ENCODE data around the gene HGFAC.
"Not testable (repeated sequence)": the region's sequence is repeated elsewhere in the genome, so short reads cannot be mapped to it uniquely, and the experiment has no call there.

HGFAC gene

DNA sequence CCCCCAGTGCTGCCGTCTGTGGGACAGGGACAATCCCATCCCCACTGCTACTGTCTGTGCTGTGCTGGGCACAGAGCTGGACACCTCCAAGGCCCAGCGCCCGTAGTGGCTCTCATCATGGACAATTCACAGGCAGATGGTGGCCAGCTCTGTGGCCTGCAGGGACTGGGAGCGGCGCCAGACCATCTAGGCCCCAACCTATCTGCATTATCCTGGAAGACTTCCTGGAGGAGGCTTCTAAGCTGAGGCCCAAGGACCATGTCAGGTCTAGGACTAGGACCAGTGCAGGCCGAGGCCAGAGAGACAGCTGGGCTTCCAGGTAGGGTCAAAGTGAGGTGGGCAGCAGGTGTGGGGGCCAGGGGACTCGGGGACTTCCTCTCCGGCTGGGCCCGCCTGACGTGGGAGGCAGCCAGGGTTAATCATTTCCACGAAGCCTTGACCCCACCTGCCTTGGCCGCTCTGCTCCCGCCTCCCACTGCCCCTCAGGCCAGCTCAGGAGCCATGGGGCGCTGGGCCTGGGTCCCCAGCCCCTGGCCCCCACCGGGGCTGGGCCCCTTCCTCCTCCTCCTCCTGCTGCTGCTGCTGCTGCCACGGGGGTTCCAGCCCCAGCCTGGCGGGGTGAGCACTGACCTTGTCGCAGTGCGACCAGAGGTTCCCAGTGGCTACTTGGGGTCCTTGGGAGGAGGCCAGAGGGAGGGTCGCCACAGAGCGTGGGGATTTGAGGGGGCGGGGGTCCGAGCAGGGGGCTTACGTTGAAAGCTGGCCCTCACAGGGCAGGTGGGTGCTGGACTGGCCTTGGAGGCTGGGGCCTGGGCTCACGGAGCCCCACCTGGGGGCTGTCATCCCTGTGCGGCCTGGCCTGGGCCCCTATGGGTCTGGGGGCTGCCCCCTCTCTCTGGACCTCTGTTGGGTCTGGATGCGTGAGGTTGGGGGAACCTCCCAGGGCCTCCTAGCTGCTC, at the start of gene HGFAC:
HGFAC (plus strand) TSS at position 468 of the 959 bp plus-strand sequence; CDS start at position 502, 34 bp downstream.
- no peak for DNase-seq

DNA sequence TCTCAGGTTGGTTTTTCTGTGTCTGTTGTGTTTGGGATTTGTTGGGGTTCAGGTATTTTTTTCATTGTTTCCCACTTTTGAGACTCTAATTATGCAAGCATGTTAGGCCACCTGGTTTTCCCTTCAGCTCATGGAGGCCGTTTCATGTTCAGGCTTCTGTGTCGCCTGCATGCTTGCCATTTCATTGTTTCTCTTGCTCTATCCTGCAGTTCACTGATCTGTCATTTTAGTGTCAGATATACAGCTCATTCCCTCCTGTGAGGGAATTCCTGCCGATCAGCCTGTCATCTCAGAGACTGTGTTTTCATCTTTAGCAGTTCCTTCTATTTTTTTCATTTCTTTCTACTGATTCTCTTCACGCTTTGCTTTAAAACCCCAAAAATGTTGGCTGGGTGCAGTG, 49.4 kb upstream of the HGFAC start:
- DNase-seq, result no peak

DNA sequence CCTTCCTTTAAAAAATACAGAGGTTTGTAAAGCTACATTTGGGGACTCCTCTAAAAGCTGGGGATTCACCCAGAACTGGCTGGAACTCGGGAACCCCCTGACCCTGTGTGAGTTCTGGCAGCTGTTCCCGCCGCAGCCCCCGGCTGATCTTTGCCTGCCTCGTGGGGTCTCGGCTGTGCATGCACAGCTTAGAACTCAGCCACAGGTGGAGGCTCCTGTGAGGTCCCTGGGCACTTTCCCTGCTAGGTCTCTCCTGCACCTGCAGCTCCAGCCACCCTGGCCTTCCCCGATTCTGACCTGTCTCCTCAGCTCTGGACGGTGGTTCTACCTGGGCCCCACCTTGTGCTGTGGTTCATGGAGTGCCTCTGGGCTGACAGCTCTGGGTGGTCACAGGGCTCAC, 48.6 kb upstream of the HGFAC start:
- DNase-seq, result no peak

GRCh38 chr4:3396600-3396999, 45.2 kb upstream of the HGFAC start:
- DNase-seq, result no peak

GRCh38 chr4:3397128-3397527, 44.6 kb upstream of the HGFAC start:
- no peak for DNase-seq

GRCh38 chr4:3399277-3400194, 42.2 kb upstream of the HGFAC start:
- no peak for DNase-seq

DNA sequence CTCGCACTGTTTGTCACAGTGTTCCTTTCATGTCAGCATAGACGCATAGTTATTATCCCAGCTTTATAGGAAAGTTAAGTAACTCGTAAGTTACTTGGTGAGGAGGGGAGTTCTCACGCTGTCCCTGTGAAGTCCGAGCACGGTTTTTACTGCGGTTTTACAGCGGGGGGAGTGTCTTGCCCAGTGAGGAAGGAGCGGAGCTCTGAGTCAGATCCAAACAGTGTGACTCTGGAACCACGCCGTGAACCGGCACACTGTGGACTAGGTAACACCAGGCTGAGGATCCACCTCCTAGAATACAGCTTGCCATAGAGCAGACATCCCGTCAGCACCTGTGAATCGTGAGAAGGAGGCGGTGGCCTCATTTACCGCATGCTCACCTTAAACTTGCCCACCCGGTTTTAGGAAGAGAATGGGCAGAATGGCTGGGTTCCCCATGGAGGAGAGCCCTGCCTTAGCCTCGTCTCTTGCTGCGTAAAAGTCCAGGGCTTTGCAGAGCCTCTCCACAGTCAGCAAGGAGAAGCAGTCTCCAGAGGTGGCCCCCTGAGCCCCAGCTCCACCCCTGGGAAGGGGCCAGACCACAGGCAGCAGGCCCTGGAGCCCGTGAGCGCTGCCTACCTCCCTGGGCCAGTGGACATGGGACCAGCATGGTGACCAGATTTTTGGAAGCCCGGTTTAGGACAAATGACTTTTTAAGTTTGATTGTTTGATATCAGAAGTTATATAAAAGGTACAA, 40.2 kb upstream of the HGFAC start:
- DNase-seq, result no peak

DNA sequence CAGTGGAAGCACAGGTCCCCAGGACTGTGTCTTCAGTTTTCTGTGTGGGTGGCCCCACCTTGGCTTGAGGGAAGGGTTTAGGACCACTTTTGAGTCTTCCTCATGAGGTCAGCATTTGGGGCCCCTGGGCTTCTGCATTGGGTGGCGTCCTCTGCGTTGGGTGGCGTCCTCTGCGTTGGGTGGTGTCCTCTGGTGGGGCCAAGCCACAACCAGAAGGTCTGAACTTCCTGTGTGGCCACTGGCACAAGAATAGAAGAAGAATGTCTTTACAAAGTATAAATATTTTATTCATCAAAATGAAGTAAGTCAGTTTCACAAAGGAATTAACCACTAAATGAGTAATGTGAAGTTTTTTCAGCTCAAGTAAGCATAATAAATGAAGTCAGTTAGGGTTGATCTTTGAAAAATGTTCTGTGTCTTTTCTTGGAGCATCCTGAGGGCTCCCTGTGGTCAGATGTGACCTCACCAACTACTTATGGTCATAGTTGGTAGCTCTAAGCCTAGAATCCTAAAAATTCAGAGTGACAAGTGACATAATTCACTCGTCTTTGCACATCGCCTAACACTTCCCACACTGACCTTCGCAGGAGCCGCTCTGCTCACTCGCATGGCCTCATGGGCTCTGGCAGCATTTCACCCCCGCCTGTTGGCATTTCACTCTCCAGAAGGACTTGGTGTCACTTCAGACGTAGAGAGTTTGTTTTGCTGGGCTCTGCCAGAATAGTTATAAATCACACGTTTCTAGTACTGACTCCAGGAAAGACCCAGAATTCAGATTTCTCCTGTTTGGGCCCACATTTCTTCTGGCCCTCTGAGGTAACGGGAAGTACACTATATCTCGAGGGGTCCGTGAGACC, 39.0 kb upstream of the HGFAC start:
- DNase-seq, result peak in 1 of 2 donors; percentile 33

DNA sequence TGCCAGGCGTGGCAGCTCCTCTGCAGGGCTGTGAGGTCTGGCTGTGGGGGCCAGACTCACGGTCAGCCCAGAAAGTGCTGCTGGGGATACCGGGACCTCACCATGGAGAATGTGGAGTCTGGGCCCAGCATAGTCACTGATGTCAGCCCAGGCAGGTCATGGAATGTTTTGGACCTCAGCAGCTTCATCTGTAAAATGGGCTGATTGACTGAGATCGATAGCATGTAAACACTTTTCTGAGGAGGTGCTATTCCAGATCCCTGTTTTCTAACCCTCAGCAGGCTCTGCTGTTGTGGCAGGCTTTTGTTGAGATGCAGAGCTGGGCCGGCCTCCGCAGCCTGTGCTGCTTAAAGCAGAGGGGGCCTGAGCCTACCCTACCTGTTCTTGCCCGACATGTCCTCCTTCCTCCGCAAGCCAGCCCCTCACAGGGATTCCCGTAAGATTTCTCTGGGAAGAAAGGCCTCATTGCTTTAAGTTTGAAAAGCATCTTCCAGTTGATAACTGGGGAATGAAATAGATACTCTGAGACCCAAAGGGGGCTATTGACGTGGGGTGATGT, 38.3 kb upstream of the HGFAC start:
- DNase-seq, result no peak

- no peak for DNase-seq
Observed at GRCh38 chr4:3404546-3404945, 37.2 kb upstream of the HGFAC start.

DNA sequence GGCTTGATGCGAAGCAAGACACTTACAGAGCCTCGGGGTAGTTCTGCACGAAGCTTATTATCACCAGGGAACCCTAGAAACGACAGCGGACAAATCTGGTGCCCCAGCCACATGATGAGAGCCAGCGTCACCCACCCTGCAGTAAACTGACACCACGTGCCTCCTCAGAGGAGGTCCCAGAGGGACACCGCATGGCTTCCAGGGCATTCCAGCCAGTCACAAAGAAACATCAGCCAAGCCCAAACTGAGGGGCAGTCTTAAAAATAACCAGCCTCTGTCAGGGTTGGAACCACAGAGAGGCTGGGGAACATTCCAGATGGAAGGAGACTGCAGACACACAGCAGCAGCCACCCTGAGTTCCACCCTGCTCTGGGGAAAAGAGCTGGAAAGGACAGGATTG, 36.6 kb upstream of the HGFAC start:
- no peak for DNase-seq

GRCh38 chr4:3406021-3406420, 35.7 kb upstream of the HGFAC start:
- no peak for DNase-seq

GRCh38 chr4:3406431-3406830, 35.3 kb upstream of the HGFAC start:
- DNase-seq, result no peak

- DNase-seq, result no peak
Observed at GRCh38 chr4:3407171-3407771, 34.5 kb upstream of the HGFAC start.

DNA sequence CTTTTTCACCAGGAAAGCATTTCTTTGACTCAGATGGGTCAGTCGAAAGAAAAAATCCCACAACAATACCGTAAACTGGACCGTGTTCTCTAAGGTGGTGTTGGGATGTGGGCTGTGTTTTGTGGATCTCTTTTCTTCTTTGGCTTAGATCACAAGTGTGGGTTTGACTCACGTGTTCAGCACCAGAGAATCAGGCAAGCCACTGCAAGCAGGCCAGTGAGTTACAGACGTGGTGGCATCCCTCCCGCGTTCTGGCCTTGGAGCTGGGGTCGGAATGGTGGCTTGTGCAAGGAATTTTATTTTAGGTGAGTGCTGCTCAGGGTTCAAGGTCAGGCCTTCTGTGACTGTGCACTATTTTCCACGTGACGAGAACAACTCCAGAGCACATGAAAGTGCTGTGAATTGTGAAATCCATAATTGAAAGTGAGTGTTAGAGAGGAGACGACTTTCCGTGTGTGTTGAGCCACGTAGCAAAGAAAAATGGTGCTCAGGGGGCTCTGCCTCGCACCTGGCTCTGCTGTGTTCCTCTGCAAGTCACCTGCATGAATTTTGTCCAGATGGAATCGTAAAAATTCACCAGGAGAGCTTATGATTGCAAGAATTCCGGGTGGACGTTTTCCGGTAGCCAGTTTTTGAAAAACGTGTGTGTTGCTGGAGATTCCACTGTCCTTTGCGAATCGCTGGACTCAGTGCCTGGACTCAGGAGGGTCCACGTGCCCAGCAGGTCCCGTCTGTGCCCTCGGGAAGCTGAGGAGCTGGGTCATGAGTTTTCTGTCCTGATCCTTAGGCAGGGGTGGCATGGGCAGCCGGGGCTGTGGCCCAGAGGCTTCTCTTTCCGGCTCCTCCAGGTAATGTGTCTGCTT, 33.6 kb upstream of the HGFAC start:
- no peak for DNase-seq

DNA sequence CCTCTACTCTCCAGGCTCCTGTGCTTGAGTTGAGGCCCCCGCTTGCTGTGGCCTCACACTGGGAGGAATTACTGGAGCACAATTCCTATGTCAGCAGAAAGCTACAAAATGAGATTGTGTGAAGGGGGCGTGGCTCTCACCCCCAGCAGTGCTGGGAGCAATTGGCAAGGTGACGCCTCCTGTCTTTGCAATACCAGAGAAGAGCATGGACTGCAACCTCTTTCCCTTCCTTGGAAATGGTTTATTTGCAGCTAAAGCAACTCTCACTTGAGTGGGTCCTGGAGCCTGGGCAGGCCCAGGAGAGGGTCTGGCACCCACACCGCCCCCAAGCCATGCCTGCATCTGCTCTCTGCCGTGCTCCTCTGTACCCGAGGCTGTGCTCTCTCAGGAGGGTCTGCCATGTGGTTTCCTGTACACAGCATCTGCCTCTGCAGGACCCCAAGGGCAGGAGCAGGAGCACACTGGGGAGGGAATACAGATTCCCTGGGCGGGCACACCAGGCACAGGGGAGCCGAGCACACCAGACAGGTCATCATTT, 32.9 kb upstream of the HGFAC start:
- DNase-seq, result no peak

DNA sequence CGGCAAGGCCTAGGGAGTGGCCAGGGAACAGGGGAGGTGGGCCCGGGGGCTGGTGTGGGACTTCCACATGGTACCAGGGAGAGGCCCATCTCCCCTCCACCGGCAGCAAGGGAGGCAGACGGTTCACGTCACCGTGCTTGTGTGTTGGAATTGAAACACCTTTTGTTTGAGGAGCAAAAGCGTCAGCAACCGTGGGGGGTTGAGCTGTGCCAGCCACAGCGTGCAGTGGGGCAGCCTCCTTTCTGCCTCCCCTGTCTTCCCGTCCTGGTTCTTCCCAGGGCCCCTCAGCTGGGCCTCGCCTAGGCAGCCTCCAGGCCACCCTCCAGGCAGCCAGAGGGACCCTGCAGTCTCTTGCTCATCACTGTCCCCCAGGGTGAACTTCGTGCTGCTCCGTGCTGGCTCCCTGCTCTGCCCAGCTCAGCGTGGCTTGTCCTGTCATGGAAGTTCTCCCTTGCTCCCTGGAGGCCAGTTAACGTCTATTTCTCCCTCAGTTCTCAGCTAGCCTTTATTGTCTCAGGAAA, 32.1 kb upstream of the HGFAC start:
- DNase-seq, result no peak

DNA sequence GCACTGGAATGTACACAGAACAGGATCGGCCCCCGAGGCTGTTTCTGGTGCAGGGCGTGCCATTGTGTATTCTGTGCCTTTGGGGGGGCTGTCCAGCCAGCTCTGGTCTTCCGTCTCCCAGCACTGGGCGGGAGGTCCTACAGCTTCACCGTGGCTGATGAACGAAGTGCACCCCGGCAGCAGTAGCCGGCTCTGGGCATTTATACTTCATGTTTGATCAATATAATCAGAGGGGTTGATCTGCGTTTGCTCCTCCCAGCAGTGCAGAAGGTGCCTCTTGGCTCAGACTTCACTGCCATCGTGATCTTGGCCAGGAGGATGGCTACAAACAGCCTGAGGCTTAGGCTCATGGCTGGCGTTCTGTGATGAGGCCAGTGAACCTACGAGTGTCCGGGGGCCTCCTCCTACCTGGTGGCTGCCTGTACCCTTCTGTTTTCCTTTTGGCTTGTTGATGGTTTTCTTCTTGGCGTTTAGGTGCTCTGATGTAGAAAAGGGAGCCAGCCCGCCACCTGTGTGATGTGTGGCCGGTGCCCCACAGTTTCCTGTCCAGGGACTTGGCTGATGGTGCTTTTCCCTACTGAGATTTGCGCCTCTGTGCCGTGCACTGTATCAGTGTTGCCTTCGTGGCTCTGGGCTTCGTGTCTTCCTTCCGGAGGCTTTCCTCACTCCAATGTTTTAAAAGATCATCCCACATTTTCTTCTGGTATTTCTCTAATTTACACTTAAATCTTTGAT, 31.2 kb upstream of the HGFAC start:
- no peak for DNase-seq

GRCh38 chr4:3411190-3411589, 30.6 kb upstream of the HGFAC start:
- DNase-seq, result not testable (repeated sequence)

All from CD4-positive, alpha-beta T cell treated with Interleukin-4 for 1 hour (primary cell).